Measurements from ENCODE around the gene SORBS2.

DNA sequence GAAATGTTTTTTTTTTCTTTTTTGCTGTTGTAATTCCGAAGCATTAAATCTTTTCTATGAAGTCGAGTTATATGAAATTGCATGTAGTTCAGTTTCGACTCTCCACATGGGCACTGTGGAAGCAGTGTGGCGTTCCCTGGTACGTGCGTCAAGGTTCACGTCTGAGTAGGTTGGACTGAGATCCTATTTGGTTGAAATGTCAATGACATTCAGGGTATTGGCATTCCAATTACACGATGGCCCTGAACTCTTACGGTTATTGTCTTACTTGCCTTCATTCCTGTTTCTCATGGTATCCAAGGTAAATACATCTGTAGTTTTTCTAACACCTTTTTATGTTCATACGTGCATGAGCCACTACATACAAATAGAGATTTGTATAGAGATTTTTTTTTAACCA, 128.8 kb downstream of the SORBS2 start:
- TF ChIP-seq EP300 (conservative IDR thresholded peaks at IDR 0.05; ENCODE audit: poor library complexity, severe bottlenecking) (no peak), EZH2 (IDR thresholded peaks at IDR 0.05; ENCODE audit: borderline replicate concordance, insufficient read depth, low read length, poor library complexity, severe bottlenecking) (no peak), RAD21 (conservative IDR thresholded peaks at IDR 0.05) (no peak), POLR2AphosphoS5 (IDR thresholded peaks at IDR 0.05) (no peak), TAF1 (IDR thresholded peaks at IDR 0.05; ENCODE audit: low read depth) (no peak)
- TF ChIP-seq, protein P1, sequence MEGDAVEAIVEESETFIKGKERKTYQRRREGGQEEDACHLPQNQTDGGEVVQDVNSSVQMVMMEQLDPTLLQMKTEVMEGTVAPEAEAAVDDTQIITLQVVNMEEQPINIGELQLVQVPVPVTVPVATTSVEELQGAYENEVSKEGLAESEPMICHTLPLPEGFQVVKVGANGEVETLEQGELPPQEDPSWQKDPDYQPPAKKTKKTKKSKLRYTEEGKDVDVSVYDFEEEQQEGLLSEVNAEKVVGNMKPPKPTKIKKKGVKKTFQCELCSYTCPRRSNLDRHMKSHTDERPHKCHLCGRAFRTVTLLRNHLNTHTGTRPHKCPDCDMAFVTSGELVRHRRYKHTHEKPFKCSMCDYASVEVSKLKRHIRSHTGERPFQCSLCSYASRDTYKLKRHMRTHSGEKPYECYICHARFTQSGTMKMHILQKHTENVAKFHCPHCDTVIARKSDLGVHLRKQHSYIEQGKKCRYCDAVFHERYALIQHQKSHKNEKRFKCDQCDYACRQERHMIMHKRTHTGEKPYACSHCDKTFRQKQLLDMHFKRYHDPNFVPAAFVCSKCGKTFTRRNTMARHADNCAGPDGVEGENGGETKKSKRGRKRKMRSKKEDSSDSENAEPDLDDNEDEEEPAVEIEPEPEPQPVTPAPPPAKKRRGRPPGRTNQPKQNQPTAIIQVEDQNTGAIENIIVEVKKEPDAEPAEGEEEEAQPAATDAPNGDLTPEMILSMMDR (IDR thresholded peaks at IDR 0.05; ENCODE audit: poor library complexity, severe bottlenecking): no peak
- TF ChIP-seq, protein P2, sequence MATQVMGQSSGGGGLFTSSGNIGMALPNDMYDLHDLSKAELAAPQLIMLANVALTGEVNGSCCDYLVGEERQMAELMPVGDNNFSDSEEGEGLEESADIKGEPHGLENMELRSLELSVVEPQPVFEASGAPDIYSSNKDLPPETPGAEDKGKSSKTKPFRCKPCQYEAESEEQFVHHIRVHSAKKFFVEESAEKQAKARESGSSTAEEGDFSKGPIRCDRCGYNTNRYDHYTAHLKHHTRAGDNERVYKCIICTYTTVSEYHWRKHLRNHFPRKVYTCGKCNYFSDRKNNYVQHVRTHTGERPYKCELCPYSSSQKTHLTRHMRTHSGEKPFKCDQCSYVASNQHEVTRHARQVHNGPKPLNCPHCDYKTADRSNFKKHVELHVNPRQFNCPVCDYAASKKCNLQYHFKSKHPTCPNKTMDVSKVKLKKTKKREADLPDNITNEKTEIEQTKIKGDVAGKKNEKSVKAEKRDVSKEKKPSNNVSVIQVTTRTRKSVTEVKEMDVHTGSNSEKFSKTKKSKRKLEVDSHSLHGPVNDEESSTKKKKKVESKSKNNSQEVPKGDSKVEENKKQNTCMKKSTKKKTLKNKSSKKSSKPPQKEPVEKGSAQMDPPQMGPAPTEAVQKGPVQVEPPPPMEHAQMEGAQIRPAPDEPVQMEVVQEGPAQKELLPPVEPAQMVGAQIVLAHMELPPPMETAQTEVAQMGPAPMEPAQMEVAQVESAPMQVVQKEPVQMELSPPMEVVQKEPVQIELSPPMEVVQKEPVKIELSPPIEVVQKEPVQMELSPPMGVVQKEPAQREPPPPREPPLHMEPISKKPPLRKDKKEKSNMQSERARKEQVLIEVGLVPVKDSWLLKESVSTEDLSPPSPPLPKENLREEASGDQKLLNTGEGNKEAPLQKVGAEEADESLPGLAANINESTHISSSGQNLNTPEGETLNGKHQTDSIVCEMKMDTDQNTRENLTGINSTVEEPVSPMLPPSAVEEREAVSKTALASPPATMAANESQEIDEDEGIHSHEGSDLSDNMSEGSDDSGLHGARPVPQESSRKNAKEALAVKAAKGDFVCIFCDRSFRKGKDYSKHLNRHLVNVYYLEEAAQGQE (IDR thresholded peaks at IDR 0.05; ENCODE audit: borderline replicate concordance): no peak
